OCI-LY1 (cell line): Measurements from ENCODE around the gene ROBO4.

Source experiments
- H2AFZ ChIP-seq: fragments of 200-600 bp; sonication (generic), shearing (Covaris generic); 2 replicates; pipeline ENCODE4 v1.6.0; 2014; ENCODE audit warnings: antibody characterized with exemption, mild to moderate bottlenecking, low read length
- H3F3A ChIP-seq: fragments of 200-600 bp; sonication (generic), shearing (Covaris generic); 2 replicates; pipeline ENCODE4 v1.6.0; 2014; ENCODE audit warnings: mild to moderate bottlenecking, antibody characterized with exemption, low read length, moderate library complexity; ENCODE audit not compliant: insufficient read depth
- H3K27ac ChIP-seq: fragments of 200-600 bp; sonication (generic); 2 replicates; pipeline ENCODE4 v1.5.1; 2014; ENCODE audit warnings: low read length, mixed run types, mild to moderate bottlenecking, low read depth; ENCODE audit not compliant: poor library complexity, severe bottlenecking
- H3K27me3 ChIP-seq: fragments of 200-600 bp; sonication (generic); 2 replicates; pipeline ENCODE4 v1.6.0; 2014; ENCODE audit warnings: antibody characterized with exemption, mild to moderate bottlenecking, low read length, moderate library complexity; ENCODE audit not compliant: insufficient read depth
- H3K36me3 ChIP-seq: fragments of 200-600 bp; sonication (generic); 2 replicates; pipeline ENCODE4 v1.6.1; 2014; ENCODE audit warnings: mild to moderate bottlenecking, antibody characterized with exemption, low read length, moderate library complexity, mixed read lengths; ENCODE audit not compliant: insufficient read depth
- H3K4me1 ChIP-seq: fragments of 200-600 bp; sonication (generic); 2 replicates; pipeline ENCODE4 v1.5.1; 2014; ENCODE audit warnings: mild to moderate bottlenecking, low read length, moderate library complexity; ENCODE audit not compliant: insufficient read depth, severe bottlenecking
- H3K4me2 ChIP-seq: fragments of 200-600 bp; sonication (generic), shearing (Covaris generic); 2 replicates; pipeline ENCODE4 v1.6.1; 2014; ENCODE audit warnings: low read length
- H3K4me3 ChIP-seq: fragments of 200-600 bp; sonication (generic); 2 replicates; pipeline ENCODE4 v1.5.1; 2014; ENCODE audit warnings: low read length, low read depth, mild to moderate bottlenecking, mixed read lengths; ENCODE audit not compliant: poor library complexity, severe bottlenecking
- H3K79me2 ChIP-seq: fragments of 200-600 bp; shearing (Covaris generic); 2 replicates; pipeline ENCODE4 v1.6.1; 2016; ENCODE audit warnings: mixed run types, low read length, mixed read lengths; ENCODE audit not compliant: insufficient read depth
- H3K9ac ChIP-seq: fragments of 200-600 bp; sonication (generic), shearing (Covaris generic); 2 replicates; pipeline ENCODE4 v1.6.1; 2014; ENCODE audit warnings: mild to moderate bottlenecking, low read length, mixed read lengths
- H3K9me2 ChIP-seq: fragments of 200-600 bp; sonication (generic), shearing (Covaris generic); 2 replicates; pipeline ENCODE4 v1.6.1; 2014; ENCODE audit warnings: low read depth, mild to moderate bottlenecking, low read length, mixed read lengths
- H3K9me3 ChIP-seq: fragments of 200-600 bp; shearing (Covaris generic); 2 replicates; pipeline ENCODE4 v1.6.1; 2014; ENCODE audit warnings: low read length, mixed read lengths
- H4K20me1 ChIP-seq: fragments of 200-600 bp; sonication (generic), shearing (Covaris generic); 2 replicates; pipeline ENCODE4 v1.6.0; 2016; ENCODE audit warnings: mild to moderate bottlenecking, low read length; ENCODE audit not compliant: insufficient read depth
- CTCF ChIP-seq: fragments of 200-600 bp; sonication (generic), shearing (Covaris generic); IDR thresholded peaks from 2 replicates; pipeline ENCODE4 v1.5.1; 2017; ENCODE audit warnings: mild to moderate bottlenecking, antibody characterized with exemption, low read length, moderate library complexity, mixed read lengths
- EZH2 ChIP-seq: fragments of 200-600 bp; sonication (generic), shearing (Covaris generic); IDR thresholded peaks from 2 replicates; pipeline ENCODE4 v1.8.0; 2017; ENCODE audit warnings: borderline replicate concordance, mixed run types, mild to moderate bottlenecking, antibody characterized with exemption, low read length, moderate library complexity, mixed read lengths

ROBO4 gene

GRCh38 chr11:124923296-124923695, 25.6 kb upstream of the ROBO4 start:
- no peaks in the 10 kb centered on the region for H4K20me1 ChIP-seq
- no peaks in the 10 kb centered on the region for H3K9me2 ChIP-seq
- H3K79me2 ChIP-seq: no peaks in the 10 kb centered on the region
- no peaks in the 10 kb centered on the region for H3K9me3 ChIP-seq
- no peaks in the 10 kb centered on the region for H3K36me3 ChIP-seq
- H2AFZ ChIP-seq: no peak overlapping the region
- H3K27ac ChIP-seq: no peak overlapping the region
- no peak overlapping the region for H3K9ac ChIP-seq
- no peaks in the 10 kb centered on the region for H3F3A ChIP-seq
- no peaks in the 10 kb centered on the region for H3K4me1 ChIP-seq
- no peak overlapping the region for H3K4me2 ChIP-seq
- TF ChIP-seq CTCF (no peak), EZH2 (no peak)
- no peaks in the 10 kb centered on the region for H3K27me3 ChIP-seq
- H3K4me3 ChIP-seq: no peak overlapping the region

- no peak overlapping the region for H3K27ac ChIP-seq
- TF ChIP-seq EZH2 (no peak), CTCF (no peak)
- no peaks in the 10 kb centered on the region for H3K9me2 ChIP-seq
- H3F3A ChIP-seq: no peaks in the 10 kb centered on the region
- no peak overlapping the region for H3K4me3 ChIP-seq
- no peaks in the 10 kb centered on the region for H4K20me1 ChIP-seq
- no peak overlapping the region for H3K9ac ChIP-seq
- no peaks in the 10 kb centered on the region for H3K4me1 ChIP-seq
- H2AFZ ChIP-seq: no peak overlapping the region
- no peaks in the 10 kb centered on the region for H3K27me3 ChIP-seq
- H3K9me3 ChIP-seq: no peaks in the 10 kb centered on the region
- no peak overlapping the region for H3K4me2 ChIP-seq
- no peaks in the 10 kb centered on the region for H3K79me2 ChIP-seq
- H3K36me3 ChIP-seq: no peaks in the 10 kb centered on the region
Measured at GRCh38 chr11:124922831-124923230, 25.2 kb upstream of the ROBO4 start.

- Histone ChIP-seq H3K27ac (no peak overlapping the region), H3K27me3 (no peaks in the 10 kb centered on the region), H3K4me2 (no peak overlapping the region)
Measured at GRCh38 chr11:124920870-124921609, 23.4 kb upstream of the ROBO4 start.

More at GRCh38 chr11:124920870-124921609, 23.4 kb upstream of the ROBO4 start:
- no peaks in the 10 kb centered on the region for H3K79me2 ChIP-seq
- no peak overlapping the region for H3K4me3 ChIP-seq
- H2AFZ ChIP-seq: no peak overlapping the region
- no peaks in the 10 kb centered on the region for H3K4me1 ChIP-seq
- H3K36me3 ChIP-seq: no peaks in the 10 kb centered on the region
- no peaks in the 10 kb centered on the region for H3F3A ChIP-seq
- no peak for TF ChIP-seq CTCF
- no peaks in the 10 kb centered on the region for H4K20me1 ChIP-seq
- H3K9me2 ChIP-seq: no peaks in the 10 kb centered on the region
- no peaks in the 10 kb centered on the region for H3K9me3 ChIP-seq
- no peak overlapping the region for H3K9ac ChIP-seq
